NCI-H146 treated with DMSO at 0.1 percent for 48 hours (cell line): ENCODE data around the gene FBXL20.
"Not testable (repeated sequence)": the region's sequence is repeated elsewhere in the genome, so short reads cannot be mapped to it uniquely, and the experiment has no call there.

Experiments
- DNase-seq: peaks from one replicate; lab custom pipeline; 2025; ENCODE audit not compliant: unreplicated experiment; lab: John Stamatoyannopoulos, UW

Gene FBXL20

GRCh38 chr17:39401412-39402243, at the start of gene FBXL20:
Gene FBXL20 (minus strand): TSS chr17:39401626. CDS start chr17:39401402, 224 bp downstream.
- peak; percentile 44 for DNase-seq

- peak; percentile 97 for DNase-seq
Measured at GRCh38 chr17:39450847-39451581, 49.6 kb upstream of the FBXL20 start, which contains the start of gene MED1. Gene MED1 (minus strand): TSS chr17:39451263. CDS start chr17:39451062, 201 bp downstream.

GRCh38 chr17:39450051-39450450, 48.6 kb upstream of the FBXL20 start:
- no peak for DNase-seq

- no peak for DNase-seq
Measured at GRCh38 chr17:39447561-39447960, 46.1 kb upstream of the FBXL20 start.

- DNase-seq: no peak
Measured at GRCh38 chr17:39443326-39443725, 41.9 kb upstream of the FBXL20 start.

GRCh38 chr17:39439868-39440267, 38.4 kb upstream of the FBXL20 start:
- DNase-seq: not testable (repeated sequence)

- no peak for DNase-seq
Measured at GRCh38 chr17:39429600-39429999, 28.2 kb upstream of the FBXL20 start.

GRCh38 chr17:39416141-39416540, 14.7 kb upstream of the FBXL20 start:
- no peak for DNase-seq

- DNase-seq: no peak
Measured at GRCh38 chr17:39410279-39410678, 8.9 kb upstream of the FBXL20 start.

GRCh38 chr17:39408360-39408759, 6.9 kb upstream of the FBXL20 start:
- DNase-seq: no peak

GRCh38 chr17:39406951-39407350, 5.5 kb upstream of the FBXL20 start:
- no peak for DNase-seq

GRCh38 chr17:39405436-39405835, 4.0 kb upstream of the FBXL20 start:
- no peak for DNase-seq

- DNase-seq: no peak
Measured at GRCh38 chr17:39404542-39405378, 3.3 kb upstream of the FBXL20 start.

- DNase-seq: no peak
Measured at GRCh38 chr17:39402890-39403605, 1.6 kb upstream of the FBXL20 start.

GRCh38 chr17:39402244-39402889, 941 bp upstream of the FBXL20 start:
- DNase-seq: peak; percentile 75

- no peak for DNase-seq
Measured at GRCh38 chr17:39400547-39401411, 647 bp downstream of the FBXL20 start.

GRCh38 chr17:39399791-39400190, 1.6 kb downstream of the FBXL20 start:
- DNase-seq: no peak

GRCh38 chr17:39393736-39394135, 7.7 kb downstream of the FBXL20 start:
- no peak for DNase-seq

- no peak for DNase-seq
Measured at GRCh38 chr17:39391448-39391847, 10.0 kb downstream of the FBXL20 start.
